HG03432 (cell line): ENCODE results near the gene IRF5.

Experiments used
- ATAC-seq: cut with Tn5 transposase; IDR thresholded peaks from one replicate; pipeline ENCODE4 v1.9.1; 2021; ENCODE audit warnings: mild to moderate bottlenecking, moderate library complexity; ENCODE audit not compliant: unreplicated experiment

IRF5 gene, protein sequence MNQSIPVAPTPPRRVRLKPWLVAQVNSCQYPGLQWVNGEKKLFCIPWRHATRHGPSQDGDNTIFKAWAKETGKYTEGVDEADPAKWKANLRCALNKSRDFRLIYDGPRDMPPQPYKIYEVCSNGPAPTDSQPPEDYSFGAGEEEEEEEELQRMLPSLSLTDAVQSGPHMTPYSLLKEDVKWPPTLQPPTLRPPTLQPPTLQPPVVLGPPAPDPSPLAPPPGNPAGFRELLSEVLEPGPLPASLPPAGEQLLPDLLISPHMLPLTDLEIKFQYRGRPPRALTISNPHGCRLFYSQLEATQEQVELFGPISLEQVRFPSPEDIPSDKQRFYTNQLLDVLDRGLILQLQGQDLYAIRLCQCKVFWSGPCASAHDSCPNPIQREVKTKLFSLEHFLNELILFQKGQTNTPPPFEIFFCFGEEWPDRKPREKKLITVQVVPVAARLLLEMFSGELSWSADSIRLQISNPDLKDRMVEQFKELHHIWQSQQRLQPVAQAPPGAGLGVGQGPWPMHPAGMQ

DNA sequence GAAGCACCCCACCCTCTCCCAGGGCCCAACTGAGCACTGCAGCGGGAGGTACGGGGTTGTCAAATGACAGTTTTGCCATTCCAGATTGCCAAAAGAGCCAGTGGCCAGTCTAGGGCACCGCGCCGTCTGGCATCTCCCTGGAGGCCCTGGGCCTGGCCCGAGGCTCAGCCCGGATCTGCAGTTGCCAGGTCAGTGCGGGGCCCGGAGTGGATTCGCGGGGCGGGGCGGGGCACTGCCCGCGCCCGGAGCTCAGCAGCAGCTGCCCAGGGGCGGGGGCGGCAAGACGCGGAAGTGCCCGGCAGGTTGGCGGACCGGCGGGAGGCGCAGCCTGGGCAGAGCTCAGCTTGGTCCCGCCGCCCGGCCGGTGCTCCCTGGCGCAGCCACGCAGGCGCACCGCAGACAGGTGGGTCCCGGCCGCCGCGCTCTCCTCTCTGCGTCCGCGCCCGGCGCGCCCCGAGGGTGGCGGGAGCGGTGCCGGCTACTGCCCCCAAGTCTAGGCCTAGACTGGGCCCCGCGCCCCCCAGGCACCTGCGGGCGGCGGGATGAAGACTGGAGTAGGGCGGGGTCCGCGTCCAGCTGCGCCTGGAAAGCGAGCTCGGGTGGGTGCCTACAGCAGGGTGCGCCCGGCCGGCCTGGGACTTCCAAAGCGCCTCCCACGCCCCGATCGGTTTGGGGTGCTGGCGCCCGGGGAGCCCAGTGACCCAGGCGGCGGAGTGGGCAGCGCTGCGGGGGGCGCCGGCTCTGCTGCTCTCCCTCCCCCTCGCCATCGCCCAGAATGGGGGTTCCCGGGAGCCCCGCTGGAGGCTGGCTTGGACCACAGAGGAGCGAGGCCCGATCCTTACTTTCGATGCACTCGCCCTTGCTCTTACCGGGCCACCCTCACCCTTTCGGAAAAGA, at the start of gene IRF5:
IRF5 (plus strand) TSS at position 281 of the 897 bp plus-strand sequence. CDS start 4,155 bp downstream, outside the sequence.
- ATAC-seq = no peak

DNA sequence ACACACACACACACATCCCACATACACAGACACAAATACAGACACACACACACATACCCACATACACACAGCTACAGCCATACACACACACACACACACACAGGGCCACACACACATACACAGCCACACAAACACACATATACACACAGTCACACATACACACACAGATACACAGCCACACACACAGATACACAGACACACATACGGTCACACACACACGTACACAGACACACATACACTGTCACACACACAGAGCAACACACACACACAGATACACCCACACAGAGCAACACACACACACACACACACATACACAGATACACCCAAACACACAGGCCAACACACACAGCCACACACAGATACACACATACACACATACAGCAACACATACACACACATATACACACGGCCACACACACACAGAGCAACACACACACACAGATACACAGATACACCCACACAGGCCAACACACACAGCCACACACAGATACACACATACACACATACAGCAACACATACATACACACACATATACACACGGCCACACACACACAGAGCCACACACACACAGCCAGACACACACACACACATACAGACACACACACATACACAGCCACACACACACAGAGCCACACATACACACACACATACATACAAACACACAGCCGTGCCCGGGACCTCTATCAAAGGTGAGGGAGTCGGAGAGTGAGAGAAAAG, 49.5 kb upstream of the IRF5 start:
- ATAC-seq = no peak

DNA sequence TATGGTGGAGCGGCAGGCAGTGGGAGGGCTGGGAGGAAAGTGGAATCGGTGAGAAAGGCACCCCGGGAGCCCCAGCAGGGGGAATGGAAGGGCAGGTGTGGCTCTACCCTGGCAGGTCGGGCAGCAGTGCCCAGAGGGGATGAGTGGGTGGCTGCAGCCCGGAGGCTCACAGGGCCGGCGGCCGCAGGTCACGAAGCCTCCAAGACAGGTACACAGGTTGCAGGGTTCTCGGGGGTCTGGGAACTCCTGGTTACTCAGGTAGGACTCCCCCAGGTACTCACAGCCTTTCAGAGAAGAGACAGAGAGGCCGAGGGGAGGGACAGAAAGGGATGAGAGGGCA, 49.0 kb upstream of the IRF5 start:
- no peak for ATAC-seq

DNA sequence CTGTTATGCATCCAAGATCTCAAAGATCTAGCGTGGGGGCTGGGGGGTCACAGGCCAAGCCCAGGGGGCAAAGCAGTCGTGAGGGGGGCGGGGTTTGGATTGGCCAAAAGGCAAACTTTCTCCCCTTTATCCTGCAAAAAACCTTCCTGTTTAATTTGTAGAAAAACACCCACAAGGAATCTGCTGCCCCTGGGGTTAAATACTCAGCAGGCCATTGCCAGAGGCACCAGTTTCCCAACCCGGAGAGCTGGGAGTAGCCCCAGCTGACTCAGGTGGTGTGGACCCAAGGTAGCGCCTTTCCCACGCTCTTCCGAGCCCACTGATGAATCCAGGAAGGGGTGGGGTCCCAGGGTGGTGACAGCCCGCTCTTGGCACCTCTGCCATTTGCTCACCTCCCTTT, 48.6 kb upstream of the IRF5 start:
- ATAC-seq = no peak

DNA sequence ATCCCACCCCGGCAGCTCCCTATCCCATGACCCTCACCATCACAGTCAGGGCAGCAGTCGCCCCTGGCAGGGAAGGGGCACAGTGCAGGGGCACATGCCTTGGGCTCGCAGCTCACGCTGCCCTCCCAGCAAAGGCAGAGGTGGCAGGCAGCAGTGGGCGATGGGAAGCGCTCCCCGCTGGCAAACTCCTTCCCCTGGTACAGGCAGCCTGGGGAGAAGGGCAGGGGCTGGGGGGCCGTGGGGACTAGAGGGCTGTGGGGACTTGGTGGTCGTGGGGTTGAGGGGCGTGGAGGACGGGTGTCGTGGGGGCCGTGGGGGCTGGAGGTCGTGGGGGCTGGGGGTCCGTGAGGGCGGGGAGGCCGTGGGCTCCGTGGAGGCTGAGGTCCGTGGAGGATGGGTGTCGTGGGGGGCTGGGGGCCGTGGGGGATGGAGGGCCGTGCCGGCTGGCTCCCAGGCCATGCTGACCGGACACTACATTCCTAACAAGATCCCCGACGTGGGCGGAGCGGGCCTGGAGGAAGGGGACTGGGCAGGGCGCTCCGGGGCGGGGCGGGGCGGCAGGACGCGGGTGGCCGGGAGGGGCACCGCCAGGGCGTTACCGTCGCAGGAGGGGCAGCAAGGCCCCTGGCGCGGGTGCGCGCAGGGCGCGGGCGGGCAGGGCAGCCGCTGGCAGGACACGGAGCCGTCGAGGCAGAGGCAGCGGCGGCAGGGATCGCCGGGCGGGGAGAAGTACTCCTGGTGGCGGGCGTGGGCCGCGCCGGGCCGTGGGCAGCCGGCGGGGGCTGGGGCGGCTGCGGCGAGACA, 47.2 kb upstream of the IRF5 start:
- ATAC-seq = no peak

DNA sequence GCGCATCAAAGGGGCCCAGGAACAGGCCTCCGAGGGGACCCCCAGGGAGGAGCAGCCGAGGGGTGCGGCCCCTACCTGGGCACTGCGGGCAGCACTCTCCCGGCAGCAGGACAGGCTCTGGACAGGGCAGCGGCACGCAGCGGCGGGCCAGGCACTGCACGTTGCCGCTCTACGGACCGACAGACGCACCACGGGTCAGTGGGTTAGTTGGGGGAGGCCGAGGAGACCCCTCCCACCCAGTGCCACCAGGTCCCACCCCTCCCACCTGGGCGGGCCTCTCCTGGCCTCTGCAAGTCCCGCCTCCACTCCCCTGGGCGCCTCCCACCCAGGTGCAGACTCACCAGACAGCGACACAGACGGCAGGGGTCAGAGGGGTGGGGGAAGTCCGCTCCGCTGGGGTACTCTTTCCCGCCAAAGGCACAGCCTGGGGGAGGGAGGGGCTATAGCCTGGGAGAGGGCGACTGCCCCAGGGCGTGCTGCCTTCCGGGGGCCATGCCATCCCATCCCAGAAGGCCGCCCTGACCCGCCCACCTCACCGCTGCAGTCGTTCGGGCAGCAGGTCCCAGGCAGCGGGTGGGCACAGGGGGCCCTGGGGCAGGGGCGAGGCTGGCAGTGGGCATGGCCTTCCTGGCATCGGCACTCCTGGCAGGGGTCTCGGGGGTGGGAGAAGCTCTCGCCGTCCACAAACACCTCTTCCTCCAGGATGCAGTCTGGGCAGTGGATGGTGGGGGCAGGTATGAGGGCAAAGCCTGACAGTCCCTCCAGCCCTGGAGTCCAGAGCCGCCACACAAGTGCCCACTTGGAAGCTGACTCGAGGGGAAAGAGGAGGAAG, 46.4 kb upstream of the IRF5 start:
- no peak for ATAC-seq

DNA sequence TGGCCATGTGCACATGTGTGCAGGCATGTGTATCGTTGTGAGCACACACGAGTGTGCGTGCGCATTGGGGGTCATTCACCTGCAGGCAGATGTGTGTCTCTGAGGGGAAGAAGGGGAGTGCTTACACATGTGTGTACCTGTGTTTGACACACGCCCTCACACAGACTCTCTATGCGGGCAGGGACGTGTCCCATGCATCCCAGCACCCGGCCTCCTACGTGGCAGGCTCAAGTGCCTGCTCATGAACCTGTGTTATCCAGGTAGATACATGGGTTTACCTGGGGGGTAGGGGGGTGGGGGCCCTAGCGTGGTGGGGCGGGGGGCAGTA, 45.8 kb upstream of the IRF5 start:
- ATAC-seq = no peak

DNA sequence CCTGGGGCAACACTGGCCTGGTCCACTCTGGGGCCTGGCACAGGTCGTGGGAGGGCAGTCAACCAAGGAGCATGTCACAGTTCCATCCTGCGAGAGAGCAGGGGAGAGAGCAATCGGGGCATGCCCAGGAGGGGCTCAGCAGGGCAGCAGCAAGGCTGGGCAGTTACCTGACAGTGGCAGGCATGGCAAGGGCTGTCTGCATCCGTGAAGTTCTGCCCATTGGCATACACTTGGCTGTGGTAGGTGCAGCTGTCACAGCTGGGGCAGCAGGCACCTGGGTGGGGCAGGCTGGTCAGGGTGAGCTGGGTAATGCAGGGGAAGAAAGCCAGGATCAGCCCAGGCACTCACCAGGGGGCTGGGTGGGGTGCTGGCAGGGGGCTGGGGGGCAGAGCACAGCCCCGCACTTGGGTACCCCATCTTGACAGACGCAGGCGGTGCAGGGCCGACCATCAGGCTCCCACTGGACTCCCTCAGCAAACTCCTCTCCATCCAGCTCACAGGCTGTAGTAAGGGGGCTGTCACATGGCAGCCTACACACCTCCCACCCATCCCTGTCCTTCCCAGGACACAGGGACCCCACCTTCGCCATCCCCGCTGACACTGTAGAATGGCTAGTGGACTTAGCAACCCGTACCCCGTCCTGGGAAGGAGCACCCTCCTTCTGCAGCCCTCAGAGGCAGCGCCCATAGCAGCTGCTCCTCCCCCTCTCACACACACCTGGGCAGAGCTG, 45.0 kb upstream of the IRF5 start:
- ATAC-seq = no peak

DNA sequence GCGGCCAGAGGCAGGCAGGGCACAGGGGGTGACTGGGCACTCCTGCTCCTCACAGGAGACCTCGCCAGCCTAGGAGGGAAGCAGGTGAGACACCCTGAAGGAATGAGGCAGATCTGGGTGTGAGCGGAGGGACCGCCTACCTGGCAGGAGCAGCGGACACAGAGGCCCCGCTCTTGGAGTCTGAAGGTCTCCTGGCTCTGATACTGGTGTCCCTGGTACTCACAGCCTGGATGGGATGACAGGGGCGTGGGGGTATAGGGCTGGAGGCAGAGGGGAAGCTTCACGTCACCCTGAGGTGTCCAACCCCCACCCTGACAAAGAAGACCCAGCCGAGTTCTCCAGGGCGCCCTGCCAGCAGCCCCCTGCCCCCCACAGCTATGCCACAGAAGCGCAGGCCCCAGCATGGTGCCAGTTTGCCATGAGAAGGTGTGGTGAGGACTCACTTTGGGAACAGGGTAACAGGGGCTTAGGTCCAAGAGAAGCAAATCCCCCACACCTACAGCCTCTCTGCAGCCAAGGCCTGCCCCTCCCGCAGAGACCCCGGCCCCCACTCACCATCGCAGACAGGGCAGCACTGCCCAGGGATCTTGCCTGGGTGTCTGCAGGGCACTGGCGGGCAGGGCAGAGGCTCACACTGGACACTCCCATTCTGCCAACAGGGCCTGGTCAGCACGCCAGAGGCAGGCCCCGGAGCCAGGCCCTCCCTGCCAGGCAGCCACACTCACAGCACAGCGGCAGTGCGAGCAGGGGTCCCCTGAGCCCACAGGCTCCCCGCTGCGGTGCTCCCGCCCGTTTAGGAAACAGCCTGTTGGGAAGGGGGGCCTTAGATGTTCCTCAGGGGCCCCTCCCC, 44.3 kb upstream of the IRF5 start:
- ATAC-seq = no peak

DNA sequence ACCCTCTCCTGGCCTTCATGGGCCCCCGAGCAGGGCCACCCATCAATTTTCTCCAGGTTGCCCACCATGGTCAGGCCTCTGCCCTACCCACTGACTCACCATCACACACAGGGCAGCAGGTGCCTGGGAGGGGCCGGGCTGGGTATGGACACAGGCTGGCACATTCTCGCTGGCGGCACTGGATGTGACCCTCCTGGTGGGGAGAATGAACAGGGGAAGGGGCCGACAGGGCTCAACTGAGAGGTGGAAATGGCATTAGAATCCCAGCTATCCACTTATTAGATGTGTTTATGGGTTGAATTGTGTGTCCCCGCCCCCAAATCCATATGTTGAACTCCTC, 43.7 kb upstream of the IRF5 start:
- ATAC-seq = no peak

DNA sequence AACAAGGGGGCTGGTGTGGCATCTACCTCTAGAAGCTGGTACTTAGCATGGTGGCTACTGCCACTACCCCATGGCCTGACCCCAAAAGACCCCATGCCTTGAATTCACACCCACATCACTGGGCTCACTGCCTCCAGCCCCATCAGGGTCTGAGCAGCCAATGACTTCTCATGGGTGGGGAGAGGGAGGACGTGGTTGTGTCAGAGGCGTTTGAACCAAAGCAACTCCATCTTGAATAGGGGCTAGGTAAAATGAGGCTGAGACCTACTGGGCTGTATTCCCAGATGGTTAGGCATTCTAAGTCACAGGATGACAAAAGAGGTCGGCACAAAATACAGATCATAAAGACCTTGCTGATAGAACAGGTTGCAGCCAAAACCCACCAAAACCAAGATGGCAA, 42.4 kb upstream of the IRF5 start:
- no peak for ATAC-seq

DNA sequence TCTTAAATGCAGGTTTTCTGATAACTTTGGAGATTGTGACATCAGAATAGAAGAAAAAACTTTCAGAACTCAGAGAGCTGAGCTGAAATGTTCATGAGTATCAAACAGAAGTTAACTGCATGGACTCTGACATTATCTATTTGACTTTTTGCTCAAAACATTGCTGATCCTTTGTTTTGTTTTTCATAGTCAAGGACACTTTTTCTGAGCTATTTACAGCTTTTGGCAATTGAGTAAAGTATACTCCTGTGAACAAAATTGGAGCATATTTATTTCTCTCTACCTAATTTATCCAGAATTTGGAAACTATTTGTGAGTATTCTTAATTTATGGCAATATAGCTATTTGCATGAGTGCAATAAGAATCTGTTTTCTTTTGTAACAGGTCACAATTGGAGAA, 38.3 kb upstream of the IRF5 start:
- no peak for ATAC-seq

DNA sequence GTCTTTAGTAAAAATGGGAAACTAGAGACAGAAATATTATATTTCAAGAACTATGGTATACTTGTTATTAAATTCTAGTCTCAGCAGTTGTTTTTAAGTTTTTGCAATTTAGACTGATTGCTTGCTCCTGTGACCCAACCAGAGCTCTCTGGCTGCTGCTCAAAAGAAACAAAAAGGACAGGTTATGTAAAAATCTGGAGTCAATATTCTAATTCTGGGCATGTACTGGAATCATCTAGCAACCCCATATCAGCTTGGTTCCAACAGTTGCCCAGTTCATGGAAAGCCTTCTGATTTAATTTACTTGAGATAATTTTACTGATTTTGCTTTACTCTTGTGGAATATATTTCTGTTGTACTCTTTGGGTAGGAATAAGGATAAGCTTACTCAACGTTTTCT, 37.5 kb upstream of the IRF5 start:
- no peak for ATAC-seq

DNA sequence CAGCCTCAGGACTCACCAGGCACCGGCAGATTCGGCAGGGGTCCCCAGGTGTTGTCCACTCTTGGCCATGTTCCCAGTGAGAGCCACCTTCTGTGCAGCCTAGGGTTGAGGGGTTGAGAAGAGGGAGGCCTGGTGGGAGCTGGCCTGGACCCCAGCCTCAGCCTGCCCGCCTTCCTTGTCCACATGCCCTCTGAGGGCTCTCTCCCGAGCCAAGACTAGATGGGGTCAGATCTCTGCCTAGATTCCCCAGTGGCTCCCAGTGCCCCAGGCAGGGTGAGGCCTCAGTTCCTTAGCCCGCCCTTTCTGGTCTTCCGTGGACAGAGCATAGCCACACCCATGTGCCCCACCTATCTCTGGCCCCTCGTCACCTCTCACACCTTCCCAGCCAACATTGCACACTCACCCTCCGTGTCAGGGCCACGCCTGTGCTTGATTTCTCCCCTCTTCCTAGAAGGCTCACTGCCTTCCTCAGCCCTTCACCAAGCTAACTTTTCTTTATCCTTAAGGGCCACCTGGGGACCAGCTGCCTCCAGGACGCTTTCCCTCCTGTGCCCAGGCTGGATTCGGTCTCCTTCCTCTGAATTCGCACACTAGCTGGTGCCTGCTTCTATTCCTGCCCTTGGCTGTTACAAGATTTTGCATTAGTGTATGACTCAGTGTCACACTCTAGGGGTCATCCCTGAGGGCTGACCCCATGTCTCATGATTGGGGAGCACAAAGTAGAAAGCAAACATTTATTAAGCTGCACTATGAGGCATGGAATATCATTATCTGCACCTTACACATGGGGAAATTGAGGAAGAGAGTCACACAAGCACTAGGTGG, 34.8 kb upstream of the IRF5 start:
- no peak for ATAC-seq

DNA sequence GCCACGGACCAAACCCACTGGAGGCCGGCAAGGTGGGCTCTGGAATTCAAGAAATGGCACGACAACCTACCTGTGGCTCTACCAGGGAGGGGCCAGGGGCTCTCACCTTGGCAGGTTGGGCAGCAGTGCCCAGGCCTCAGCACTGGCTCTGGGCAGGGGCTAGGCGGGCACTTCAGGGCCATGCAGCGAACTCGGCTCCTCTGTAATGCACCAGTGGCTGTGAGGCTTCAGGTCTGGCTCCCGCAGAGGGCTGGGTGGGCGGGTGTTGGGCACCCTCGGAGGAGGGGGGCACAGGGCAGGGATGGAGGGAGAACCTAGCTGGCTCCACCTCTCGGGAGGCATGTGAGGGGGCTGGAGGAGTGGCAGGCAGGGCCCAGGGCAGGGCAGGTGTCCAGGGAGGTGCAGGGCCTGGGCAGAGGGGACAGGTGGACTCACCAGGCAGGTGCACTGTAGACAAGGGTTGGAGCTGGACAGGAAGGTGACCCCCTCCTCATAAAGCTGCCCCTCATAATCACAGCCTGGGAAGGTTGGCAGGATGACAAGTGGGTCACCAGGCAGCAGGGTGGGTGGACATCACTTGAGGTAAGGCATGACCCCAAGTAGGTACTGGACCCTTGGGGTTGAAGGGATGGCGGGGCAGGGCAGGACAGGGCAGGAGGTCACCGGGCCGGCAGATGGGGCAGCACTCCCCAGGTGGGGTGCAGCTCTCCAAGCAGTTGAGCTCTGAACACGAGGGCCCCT, 33.9 kb upstream of the IRF5 start:
- no peak for ATAC-seq

DNA sequence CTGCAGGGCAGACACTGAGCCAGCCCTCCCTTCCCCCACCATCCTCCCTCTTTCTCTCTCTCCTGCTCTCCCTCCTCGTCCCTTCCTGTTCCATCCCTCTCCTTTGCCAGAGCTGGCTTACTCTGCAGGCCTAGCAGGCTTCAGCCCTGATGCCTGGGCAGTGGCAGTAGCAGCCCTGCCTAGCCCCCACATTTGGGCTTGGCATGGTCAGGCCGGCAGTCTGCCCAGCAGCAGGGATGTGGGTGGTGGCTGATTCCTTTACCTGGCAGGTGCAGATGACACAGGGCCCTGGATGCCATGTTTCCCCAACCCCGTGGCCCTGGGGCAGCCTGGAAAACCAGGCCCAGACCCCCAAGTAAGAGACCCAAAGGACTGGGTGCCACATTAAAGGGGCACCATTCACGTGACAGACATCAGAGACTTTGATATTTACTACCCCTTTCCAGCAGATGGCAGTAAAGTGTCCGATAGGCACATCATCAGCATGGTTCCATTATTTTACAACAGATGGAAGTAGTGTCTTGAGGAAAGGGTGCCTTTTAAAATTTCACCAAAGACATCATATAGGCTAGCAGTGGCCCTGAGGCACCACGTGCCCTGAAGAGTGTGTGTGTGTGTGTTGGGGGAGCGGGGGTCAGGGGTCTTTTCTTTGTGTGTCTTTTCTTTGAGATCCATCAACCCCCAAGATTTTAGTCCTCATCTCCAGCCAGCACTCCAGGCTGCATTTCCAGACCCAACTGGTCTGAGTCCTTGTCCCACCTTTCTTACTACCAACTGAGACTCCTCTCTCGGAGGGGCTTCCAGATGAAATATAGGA, 33.1 kb upstream of the IRF5 start:
- ATAC-seq = peak; percentile 55
